ENCODE results near the gene IFNGR2. TPM values are rescaled to one million over a fixed set of nuclear protein-coding genes. Genes with fewer than 3 reads are reported as not detected.

Gene IFNGR2
- total RNA-seq, 1 donor from 2014 or later, result 42.4 TPM

DNA sequence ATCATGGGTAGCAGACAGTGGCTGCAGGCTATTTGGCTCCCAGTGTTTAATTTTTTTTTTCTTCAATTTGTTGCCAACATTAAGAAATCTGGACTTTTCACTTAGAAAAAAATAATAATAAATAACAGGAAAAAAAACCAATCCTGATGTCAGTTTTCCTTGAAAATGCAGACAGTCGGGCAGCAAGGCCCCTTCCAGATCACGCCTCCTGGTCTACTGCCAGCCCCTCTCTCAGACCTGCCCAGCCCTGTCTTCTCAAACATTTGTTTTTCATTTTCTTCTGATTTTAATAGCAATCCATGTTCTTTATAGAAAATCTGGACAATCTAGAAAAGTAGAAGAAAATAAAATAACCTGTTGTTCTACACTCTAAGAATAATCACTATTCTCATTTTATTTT, 15.5 kb downstream of the IFNGR2 start:
- FAIRE-seq, result no peak
- peaks cover 25% of the 10 kb centered on the region for H3K36me3 ChIP-seq (ENCODE audit: control insufficient read depth, insufficient read depth, low read length)
- TF ChIP-seq, protein P1, sequence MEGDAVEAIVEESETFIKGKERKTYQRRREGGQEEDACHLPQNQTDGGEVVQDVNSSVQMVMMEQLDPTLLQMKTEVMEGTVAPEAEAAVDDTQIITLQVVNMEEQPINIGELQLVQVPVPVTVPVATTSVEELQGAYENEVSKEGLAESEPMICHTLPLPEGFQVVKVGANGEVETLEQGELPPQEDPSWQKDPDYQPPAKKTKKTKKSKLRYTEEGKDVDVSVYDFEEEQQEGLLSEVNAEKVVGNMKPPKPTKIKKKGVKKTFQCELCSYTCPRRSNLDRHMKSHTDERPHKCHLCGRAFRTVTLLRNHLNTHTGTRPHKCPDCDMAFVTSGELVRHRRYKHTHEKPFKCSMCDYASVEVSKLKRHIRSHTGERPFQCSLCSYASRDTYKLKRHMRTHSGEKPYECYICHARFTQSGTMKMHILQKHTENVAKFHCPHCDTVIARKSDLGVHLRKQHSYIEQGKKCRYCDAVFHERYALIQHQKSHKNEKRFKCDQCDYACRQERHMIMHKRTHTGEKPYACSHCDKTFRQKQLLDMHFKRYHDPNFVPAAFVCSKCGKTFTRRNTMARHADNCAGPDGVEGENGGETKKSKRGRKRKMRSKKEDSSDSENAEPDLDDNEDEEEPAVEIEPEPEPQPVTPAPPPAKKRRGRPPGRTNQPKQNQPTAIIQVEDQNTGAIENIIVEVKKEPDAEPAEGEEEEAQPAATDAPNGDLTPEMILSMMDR (IDR thresholded peaks at IDR 0.05; ENCODE audit: insufficient read depth, low read length, severe bottlenecking), result no peak

DNA sequence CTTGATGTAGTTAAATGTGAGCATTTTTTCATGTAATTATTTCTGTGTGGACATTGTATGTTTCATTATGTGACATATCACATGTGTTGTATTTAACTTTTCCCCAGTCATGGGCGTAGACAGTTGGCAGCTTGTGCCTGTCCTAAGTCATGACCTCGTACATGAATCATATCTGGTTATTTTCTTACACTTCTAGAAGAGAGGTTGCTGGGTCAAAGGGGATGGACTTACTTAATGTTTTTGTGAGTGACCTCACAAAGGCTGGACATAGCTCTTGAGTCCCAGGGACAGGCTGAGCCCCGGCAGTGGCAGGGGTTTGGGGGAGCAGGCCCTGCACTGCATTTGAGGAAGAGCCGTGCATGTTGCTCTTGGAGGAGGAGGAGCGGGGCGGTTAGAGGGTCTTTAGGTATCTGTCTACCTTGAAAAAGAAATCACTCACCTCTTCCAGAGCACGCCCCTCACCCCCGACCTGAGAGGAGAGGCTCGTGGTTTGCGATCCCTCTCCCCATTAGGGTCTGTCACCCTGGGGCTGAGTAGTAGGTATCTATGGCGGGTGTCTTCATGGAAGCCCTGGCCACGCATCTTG, 16.4 kb downstream of the IFNGR2 start:
- TF ChIP-seq, protein P1 (IDR thresholded peaks at IDR 0.05; ENCODE audit: insufficient read depth, low read length, severe bottlenecking), result no peak
- Histone ChIP-seq H3K27me3 (ENCODE audit: control insufficient read depth, insufficient read depth, low read length) (no peaks in the 10 kb centered on the region), H3K4me3 (ENCODE audit: low read depth, low read length) (no peak overlapping the region), H3K36me3 (ENCODE audit: control insufficient read depth, insufficient read depth, low read length) (peaks cover 26% of the 10 kb centered on the region)
- FAIRE-seq, result no peak
- DNase-seq (ENCODE audit: low read depth), result no peak

More for the DNA sequence above, 15.5 kb downstream of the IFNGR2 start:
- H3K27me3 ChIP-seq (ENCODE audit: control insufficient read depth, insufficient read depth, low read length), result no peaks in the 10 kb centered on the region
- no peak for DNase-seq (ENCODE audit: low read depth)
- no peak overlapping the region for H3K4me3 ChIP-seq (ENCODE audit: low read depth, low read length)

DNA sequence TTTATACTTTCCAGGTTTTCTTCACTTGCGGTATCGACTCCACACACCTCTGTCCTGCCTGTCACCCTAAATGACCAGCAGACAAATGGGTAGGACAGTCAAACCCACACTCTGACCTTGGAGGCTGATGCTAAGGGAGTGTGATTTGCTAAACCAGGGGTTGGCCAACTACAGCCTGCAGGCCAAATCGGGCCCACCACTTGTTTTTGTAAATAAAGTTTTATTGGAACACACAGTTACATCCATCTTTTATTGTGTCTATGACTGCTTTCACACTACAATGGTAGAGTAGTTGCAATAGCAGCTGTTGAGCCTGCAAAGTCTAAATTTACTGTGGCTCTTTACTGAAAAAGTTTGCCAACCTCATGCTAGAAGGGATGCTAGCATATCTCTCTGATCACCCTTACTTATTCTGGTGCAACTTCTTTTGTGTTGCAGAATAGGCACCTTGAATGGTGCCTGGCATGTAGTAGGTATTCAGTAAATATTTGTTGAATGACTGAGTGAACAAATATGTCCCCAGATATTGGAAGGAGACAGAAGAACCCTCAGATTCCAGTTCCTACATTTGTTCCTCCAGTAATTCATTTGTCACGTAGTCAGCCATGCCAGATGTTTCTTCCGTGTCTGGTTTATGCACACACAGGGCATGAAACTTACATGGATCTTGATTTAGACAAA, 18.6 kb downstream of the IFNGR2 start:
- Histone ChIP-seq H3K27me3 (ENCODE audit: control insufficient read depth, insufficient read depth, low read length) (no peaks in the 10 kb centered on the region), H3K36me3 (ENCODE audit: control insufficient read depth, insufficient read depth, low read length) (peaks cover 28% of the 10 kb centered on the region), H3K4me3 (ENCODE audit: low read depth, low read length) (no peak overlapping the region)
- TF ChIP-seq, protein P1 (IDR thresholded peaks at IDR 0.05; ENCODE audit: insufficient read depth, low read length, severe bottlenecking), result no peak
- FAIRE-seq (peak; percentile 18), DNase-seq (ENCODE audit: low read depth) (no peak)

GRCh38 chr21:33424214-33424613, 21.0 kb downstream of the IFNGR2 start:
- Histone ChIP-seq H3K27me3 (ENCODE audit: control insufficient read depth, insufficient read depth, low read length) (no peaks in the 10 kb centered on the region), H3K36me3 (ENCODE audit: control insufficient read depth, insufficient read depth, low read length) (peaks cover 35% of the 10 kb centered on the region), H3K4me3 (ENCODE audit: low read depth, low read length) (no peak overlapping the region)
- FAIRE-seq, result no peak
- no peak for DNase-seq (ENCODE audit: low read depth)
- TF ChIP-seq, protein P1 (IDR thresholded peaks at IDR 0.05; ENCODE audit: insufficient read depth, low read length, severe bottlenecking), result no peak

GRCh38 chr21:33425825-33426224, 22.6 kb downstream of the IFNGR2 start:
- no peak for FAIRE-seq
- DNase-seq (ENCODE audit: low read depth), result peak; percentile 58
- TF ChIP-seq, protein P1 (IDR thresholded peaks at IDR 0.05; ENCODE audit: insufficient read depth, low read length, severe bottlenecking), result no peak
- H3K36me3 ChIP-seq (ENCODE audit: control insufficient read depth, insufficient read depth, low read length), result peaks cover 30% of the 10 kb centered on the region
- no peaks in the 10 kb centered on the region for H3K27me3 ChIP-seq (ENCODE audit: control insufficient read depth, insufficient read depth, low read length)
- no peak overlapping the region for H3K4me3 ChIP-seq (ENCODE audit: low read depth, low read length)

Data from bronchial epithelial cell (primary cell).